ENCODE measurements around the gene ARHGDIA. TPM values are rescaled to one million over a fixed set of nuclear protein-coding genes. Genes with fewer than 3 reads are reported as not detected.

Gene ARHGDIA
- total and polyA plus RNA-seq, 2 of the 8 experiments (the other 6 are each of a cell fraction or from before 2014, with no cell fraction given) = 62.4 to 217 TPM

- Histone ChIP-seq H3K9me3 (ENCODE audit: insufficient read depth in 2 of 2, low read depth in 1 of 2, low read length in 1 of 2) (no peaks in the 10 kb centered on the region), H3K23me2 (ENCODE audit: low read depth, low read length) (no peaks in the 10 kb centered on the region), H4K8ac (ENCODE audit: extremely low read depth, insufficient read depth, low read length) (no peak overlapping the region), H2AK5ac (ENCODE audit: low read depth, low read length) (no peak overlapping the region), H3K18ac (ENCODE audit: extremely low read depth, low read length) (no peak overlapping the region), H4K91ac (replicated peaks; ENCODE audit: insufficient read length, low read length) (no peak overlapping the region), H3K4ac (replicated peaks; ENCODE audit: insufficient read length, low read depth, low read length) (no peak overlapping the region), H2BK5ac (ENCODE audit: low read depth, low read length) (no peak overlapping the region), H3K4me3 (ENCODE audit: extremely low read depth in 1 of 4, insufficient read depth in 2 of 4, low read depth in 3 of 4, low read length in 4 of 4) (no peak overlapping the region), H2BK120ac (replicated peaks; ENCODE audit: low read depth, low read length) (no peak overlapping the region), H3K4me2 (ENCODE audit: insufficient read depth in 1 of 2, low read depth in 2 of 2, low read length in 2 of 2) (no peak overlapping the region), H3K27me3 (replicated peaks in 1 of 4; ENCODE audit: control insufficient read depth in 3 of 4, extremely low read depth in 1 of 4, insufficient read depth in 3 of 4, low read length in 3 of 4) (no peaks in the 10 kb centered on the region), H2BK20ac (ENCODE audit: low read length) (no peak overlapping the region), H3K14ac (ENCODE audit: insufficient read length) (no peak overlapping the region), H4K5ac (ENCODE audit: insufficient read length, low read depth, low read length) (no peak overlapping the region), H3K36me3 (ENCODE audit: control insufficient read depth in 2 of 4, insufficient read depth in 4 of 4, low read length in 3 of 4) (peaks cover 0 to 13% (median 10%) of the 10 kb centered on the region in 4 experiments; a peak in 5 of 8 replicates), H2AFZ (ENCODE audit: low read length) (no peak overlapping the region), H2BK15ac (ENCODE audit: low read length) (no peak overlapping the region), H3K4me1 (replicated peaks in 1 of 4; ENCODE audit: control insufficient read depth in 3 of 4, insufficient read depth in 4 of 4, low read length in 3 of 4) (peaks cover 0 to 6% (median 3%) of the 10 kb centered on the region in 4 experiments; a peak in 5 of 7 replicates), H2BK12ac (ENCODE audit: low read depth, low read length) (no peak overlapping the region), H3K9ac (replicated peaks in 1 of 4; ENCODE audit: extremely low read depth in 1 of 4, low read depth in 3 of 4, low read length in 3 of 4) (no peak overlapping the region), H3K79me1 (ENCODE audit: low read depth, low read length) (peaks cover 3% of the 10 kb centered on the region; the same call in 1 of the 2 replicates), H4K20me1 (replicated peaks in 1 of 2; ENCODE audit: control insufficient read depth in 1 of 2, insufficient read depth in 2 of 2, low read length in 2 of 2) (peaks cover 0 to 1% of the 10 kb centered on the region in 2 experiments), H3K23ac (ENCODE audit: insufficient read length) (no peak overlapping the region), H3K79me2 (ENCODE audit: control insufficient read depth in 1 of 2, insufficient read depth in 2 of 2, low read length in 2 of 2) (no peaks in the 10 kb centered on the region), H3K27ac (ENCODE audit: low read depth, low read length) (no peak overlapping the region), H3K56ac (replicated peaks; ENCODE audit: insufficient read length, low read depth, low read length) (no peak overlapping the region)
- whole genome bisulfite sequencing, 2 experiments (ENCODE audit: extremely low coverage in 1 of 2, insufficient coverage in 1 of 2, insufficient read length in 1 of 2, insufficient replicate concordance in 2 of 2, low coverage in 1 of 2, low lambda C conversion rate in 2 of 2, missing lambda C conversion rate in 1 of 2) = 94% methylated on average over 15 of the region's 15 CpGs; no CpG with 5 or more reads in 1 of the 2 experiments
- CTCF ChIA-PET (ENCODE audit: partially characterized antibody) = interaction anchor here (0.6 to 2.4 kb wide), 5 partner anchors 30 to 476 kb away, joined by 3 to 11 read pairs (median 4); no protein-coding TSS in a partner anchor
- no peak for FAIRE-seq
- POLR2A ChIA-PET (ENCODE audit: partially characterized antibody) = interaction anchor here (0.8 to 1.7 kb wide), 5 partner anchors 10 to 33 kb away, joined by 3 to 6 read pairs (median 3); no protein-coding TSS in a partner anchor
- no peak for DNase-seq (ENCODE audit: low read depth in 1 of 2, low spot score in 2 of 2)
- TF ChIP-seq JUN (IDR thresholded peaks at IDR 0.05; ENCODE audit: low read depth, low read length) = no peak
These were observed 31.8 kb downstream of the ARHGDIA start for GRCh38 chr17:81839301-81839700.
